Tibial artery (tissue), 4 donors: Measurements from ENCODE around the gene EHBP1.
"Not testable (repeated sequence)": the region's sequence is repeated elsewhere in the genome, so short reads cannot be mapped to it uniquely, and the experiment has no call there.

ENCODE experiments used
- DNase-seq, 2 donors: peaks; one replicate each; pipeline ENCODE4 v3.0.0-alpha.2; 2019
- H3K27ac ChIP-seq, 2 donors: fragments of 200-600 bp; sonication (generic) in 1 of 2; 1 replicate in 1 of 2; 2 replicates in 1 of 2; pipeline ENCODE4 v1.5.1; 2018 to 2019; ENCODE audit warnings: mild to moderate bottlenecking in 1 of 2
- H3K27me3 ChIP-seq, 2 donors: fragments of 200-600 bp; sonication (generic) in 1 of 2; one replicate each; pipeline versions ENCODE4 v1.5.1 to v1.6.0; 2016 to 2019
- H3K36me3 ChIP-seq, 3 donors: fragments of 200-600 bp; sonication (generic) in 2 of 3; one replicate each; pipeline ENCODE4 v1.5.1; 2016 to 2019; ENCODE audit warnings: mild to moderate bottlenecking in 2 of 3
- H3K4me1 ChIP-seq, 4 donors: fragments of 200-600 bp; sonication (generic) in 2 of 4; 1 replicate in 3 of 4; 2 replicates in 1 of 4; pipeline ENCODE4 v1.5.1; 2016 to 2019
- H3K4me3 ChIP-seq, 2 donors: fragments of 200-600 bp; sonication (generic) in 1 of 2; 1 replicate in 1 of 2; 2 replicates in 1 of 2; pipeline ENCODE4 v1.5.1; 2018 to 2019; ENCODE audit warnings: mild to moderate bottlenecking in 2 of 2
- H3K9me3 ChIP-seq, 3 donors: fragments of 200-600 bp; sonication (generic) in 1 of 3; one replicate each; pipeline ENCODE4 v1.5.1; 2016 to 2019
- intact Hi-C: fragments of 100-400 bp; cut with DNase I; formaldehyde crosslinking; loops from one replicate; pipeline ENCODE4 v1.15.0; 2023; ENCODE audit warnings: low total_unique reads
- TF ChIP-seq, protein P1 (sequence below), 2 experiments: fragments of 200-600 bp in 1 of 2; fragments of 450-650 bp in 1 of 2; IDR thresholded peaks; one replicate each; pipeline ENCODE4 v1.5.1; 2017 to 2019; ENCODE audit warnings: antibody characterized with exemption in 2 of 2, mild to moderate bottlenecking in 1 of 2, moderate library complexity in 1 of 2

EHBP1 gene

DNA sequence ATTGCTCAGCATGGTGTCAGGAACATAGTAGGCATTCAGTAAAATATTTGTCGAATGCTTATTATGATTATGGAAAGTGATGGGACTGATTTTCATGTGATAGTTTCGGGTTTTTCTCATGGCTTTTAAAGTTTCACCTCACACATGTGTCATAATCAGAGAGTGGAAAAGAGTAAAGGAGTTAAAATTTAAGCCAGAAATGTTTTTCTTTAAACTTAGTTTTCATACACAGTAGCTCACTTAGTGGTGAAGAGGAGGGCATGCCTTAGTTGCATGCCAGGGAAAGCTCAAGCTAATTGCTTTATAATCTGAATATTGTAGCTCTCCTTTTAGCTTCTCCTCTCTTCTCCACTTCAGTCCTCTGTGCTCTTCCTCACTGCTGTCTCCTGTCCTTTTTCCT lies 38.0 kb downstream of the EHBP1 start:
- no peak overlapping the region for H3K4me3 ChIP-seq
- no peaks in the 10 kb centered on the region for H3K36me3 ChIP-seq
- no peak overlapping the region for H3K27ac ChIP-seq
- TF ChIP-seq, protein P1, sequence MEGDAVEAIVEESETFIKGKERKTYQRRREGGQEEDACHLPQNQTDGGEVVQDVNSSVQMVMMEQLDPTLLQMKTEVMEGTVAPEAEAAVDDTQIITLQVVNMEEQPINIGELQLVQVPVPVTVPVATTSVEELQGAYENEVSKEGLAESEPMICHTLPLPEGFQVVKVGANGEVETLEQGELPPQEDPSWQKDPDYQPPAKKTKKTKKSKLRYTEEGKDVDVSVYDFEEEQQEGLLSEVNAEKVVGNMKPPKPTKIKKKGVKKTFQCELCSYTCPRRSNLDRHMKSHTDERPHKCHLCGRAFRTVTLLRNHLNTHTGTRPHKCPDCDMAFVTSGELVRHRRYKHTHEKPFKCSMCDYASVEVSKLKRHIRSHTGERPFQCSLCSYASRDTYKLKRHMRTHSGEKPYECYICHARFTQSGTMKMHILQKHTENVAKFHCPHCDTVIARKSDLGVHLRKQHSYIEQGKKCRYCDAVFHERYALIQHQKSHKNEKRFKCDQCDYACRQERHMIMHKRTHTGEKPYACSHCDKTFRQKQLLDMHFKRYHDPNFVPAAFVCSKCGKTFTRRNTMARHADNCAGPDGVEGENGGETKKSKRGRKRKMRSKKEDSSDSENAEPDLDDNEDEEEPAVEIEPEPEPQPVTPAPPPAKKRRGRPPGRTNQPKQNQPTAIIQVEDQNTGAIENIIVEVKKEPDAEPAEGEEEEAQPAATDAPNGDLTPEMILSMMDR (IDR thresholded peaks at IDR 0.05) = no peak
- DNase-seq = no peak
- no peaks in the 10 kb centered on the region for H3K9me3 ChIP-seq
- H3K4me1 ChIP-seq = peaks cover 0 to 36% (median 4%) of the 10 kb centered on the region in 4 donors
- intact Hi-C loops = no loop called here
- H3K27me3 ChIP-seq = no peaks in the 10 kb centered on the region

DNA sequence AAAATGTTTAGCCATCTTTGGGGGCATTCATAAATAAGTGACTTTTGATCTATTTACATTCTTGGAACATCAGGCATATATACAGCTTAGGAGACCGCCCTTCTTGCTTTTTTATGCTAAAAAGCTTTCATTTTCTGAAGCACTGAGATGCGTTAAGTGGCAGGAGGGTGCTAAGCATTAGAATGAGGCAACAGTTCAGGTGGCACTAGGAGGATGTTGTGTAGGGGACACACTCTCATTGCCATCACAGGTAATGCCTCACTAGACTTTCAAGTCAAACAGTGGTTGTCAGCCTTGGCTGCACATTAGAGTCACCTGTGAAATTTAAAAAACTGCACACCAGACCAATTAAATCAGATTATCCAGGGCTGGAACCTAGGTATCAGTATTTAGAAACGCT lies 39.1 kb downstream of the EHBP1 start:
- no peak for DNase-seq
- Histone ChIP-seq H3K27me3 (no peaks in the 10 kb centered on the region), H3K4me1 (peaks cover 0 to 28% (median 4%) of the 10 kb centered on the region in 4 donors), H3K27ac (no peak overlapping the region), H3K4me3 (no peak overlapping the region), H3K9me3 (no peaks in the 10 kb centered on the region), H3K36me3 (no peaks in the 10 kb centered on the region)
- TF ChIP-seq, protein P1 (IDR thresholded peaks at IDR 0.05) = no peak
- intact Hi-C loops = no loop called here

DNA sequence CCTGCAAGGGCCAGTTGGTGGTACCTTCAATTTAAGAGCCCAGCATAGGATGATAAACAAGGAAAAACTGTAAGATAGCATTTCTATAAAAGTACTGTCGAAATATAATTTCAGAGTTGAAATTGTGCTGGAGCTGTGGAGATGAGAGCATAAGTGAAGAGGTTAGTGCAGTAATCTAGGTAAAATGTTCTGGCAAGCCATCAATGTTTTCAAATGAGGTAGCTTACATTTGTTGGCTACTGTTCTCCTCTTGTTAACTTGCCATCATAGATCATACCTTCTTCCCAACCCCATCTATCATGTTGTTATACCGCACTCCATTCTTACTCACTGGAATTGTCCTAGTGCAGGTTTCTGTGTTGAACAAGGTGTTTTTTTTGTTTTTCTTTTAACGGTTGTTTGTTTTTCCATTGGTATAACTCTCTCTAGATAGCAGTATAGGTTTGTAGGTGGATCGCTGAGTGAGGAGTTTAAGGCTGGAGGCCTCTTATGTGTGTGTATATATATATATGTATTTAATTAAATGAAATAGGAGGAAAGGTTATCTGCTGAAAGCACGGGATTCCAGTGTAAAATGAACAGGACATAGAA lies 40.5 kb downstream of the EHBP1 start:
- H3K27me3 ChIP-seq = no peaks in the 10 kb centered on the region
- no peaks in the 10 kb centered on the region for H3K36me3 ChIP-seq
- DNase-seq = no peak
- no peaks in the 10 kb centered on the region for H3K9me3 ChIP-seq
- intact Hi-C loops = no loop called here
- H3K27ac ChIP-seq = no peak overlapping the region
- TF ChIP-seq, protein P1 (IDR thresholded peaks at IDR 0.05) = no peak
- H3K4me3 ChIP-seq = no peak overlapping the region
- H3K4me1 ChIP-seq = peaks cover 0 to 16% (median 1%) of the 10 kb centered on the region in 4 donors

DNA sequence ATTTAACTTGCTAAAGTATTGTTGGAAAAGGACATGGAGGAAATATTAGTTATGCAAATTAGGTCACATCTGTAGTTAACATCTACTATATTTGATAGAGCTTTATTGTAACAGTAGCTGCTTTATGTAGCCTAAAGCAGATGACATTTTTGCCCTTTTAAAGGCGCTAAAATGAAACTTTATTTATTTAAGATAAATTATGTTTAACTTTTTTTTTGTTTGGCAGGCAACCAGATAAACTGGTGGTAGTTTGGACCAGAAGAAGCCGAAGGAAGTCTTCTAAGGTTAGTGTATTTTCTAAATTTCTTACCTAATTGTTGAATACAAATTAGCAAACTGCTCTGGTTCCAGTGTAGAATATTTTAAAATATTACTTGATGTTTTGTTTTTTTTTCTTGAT lies 41.7 kb downstream of the EHBP1 start:
- peaks cover 0 to 7% (median 1%) of the 10 kb centered on the region in 4 donors for H3K4me1 ChIP-seq
- TF ChIP-seq, protein P1 (IDR thresholded peaks at IDR 0.05) = no peak
- no peak overlapping the region for H3K4me3 ChIP-seq
- H3K9me3 ChIP-seq = no peaks in the 10 kb centered on the region
- intact Hi-C loops = no loop called here
- DNase-seq = no peak
- no peak overlapping the region for H3K27ac ChIP-seq
- no peaks in the 10 kb centered on the region for H3K36me3 ChIP-seq
- no peaks in the 10 kb centered on the region for H3K27me3 ChIP-seq

DNA sequence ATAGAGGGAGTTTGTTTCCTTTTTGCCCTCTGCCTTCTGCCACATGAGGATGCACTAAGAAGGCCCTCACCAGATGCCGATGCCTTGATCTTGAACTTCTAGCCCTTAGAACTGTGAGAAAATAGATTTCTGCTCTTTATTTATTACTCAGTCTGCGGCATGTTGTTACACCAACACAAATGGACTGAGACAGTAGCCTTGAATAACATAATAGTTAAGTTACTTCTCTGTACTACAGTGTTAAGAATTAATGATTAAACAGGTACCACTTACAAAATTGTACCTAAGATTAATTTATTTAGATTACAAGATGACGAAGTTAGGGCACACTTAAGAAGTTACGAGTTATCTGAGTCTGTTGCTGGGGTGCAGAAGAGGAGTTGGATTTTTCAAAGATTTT lies 42.4 kb downstream of the EHBP1 start:
- H3K27ac ChIP-seq = no peak overlapping the region
- DNase-seq = no peak
- intact Hi-C loops = no loop called here
- TF ChIP-seq, protein P1 (IDR thresholded peaks at IDR 0.05) = no peak
- H3K36me3 ChIP-seq = no peaks in the 10 kb centered on the region
- H3K9me3 ChIP-seq = no peaks in the 10 kb centered on the region
- no peaks in the 10 kb centered on the region for H3K27me3 ChIP-seq
- H3K4me3 ChIP-seq = no peak overlapping the region
- H3K4me1 ChIP-seq = peaks cover 0 to 3% (median 0%) of the 10 kb centered on the region in 4 donors

DNA sequence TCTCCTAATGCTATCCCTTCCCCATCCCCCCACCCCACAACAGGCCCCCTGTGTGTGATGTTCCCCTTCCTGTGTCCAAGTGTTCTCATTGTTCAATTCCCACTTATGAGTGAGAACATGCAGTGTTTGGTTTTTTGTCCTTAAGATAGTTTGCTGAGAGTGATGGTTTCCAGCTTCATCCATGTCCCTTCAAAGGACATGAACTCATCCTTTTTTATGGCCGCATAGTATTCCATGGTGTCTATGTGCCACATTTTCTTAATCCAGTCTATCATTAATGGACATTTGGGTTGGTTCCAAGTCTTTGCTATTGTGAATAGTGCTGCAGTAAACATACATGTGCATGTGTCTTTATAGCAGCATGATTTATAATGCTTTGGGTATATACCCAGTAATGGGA lies 43.6 kb downstream of the EHBP1 start:
- H3K9me3 ChIP-seq, intact Hi-C loops, H3K4me1 ChIP-seq, H3K27me3 ChIP-seq, H3K27ac ChIP-seq, DNase-seq, H3K4me3 ChIP-seq, H3K36me3 ChIP-seq: not testable (repeated sequence)
